Fibroblast of mammary gland (primary cell): ENCODE measurements around the gene GPD1L.
"Not testable (repeated sequence)": the region's sequence is repeated elsewhere in the genome, so short reads cannot be mapped to it uniquely, and the experiment has no call there.

ENCODE experiments used
- DNase-seq: peaks from one replicate; pipeline ENCODE4 v3.0.0-alpha.2; 2010; ENCODE audit warnings: low read depth
- H3K4me3 ChIP-seq: 2 replicates; pipeline ENCODE4 v1.5.1; 2011; ENCODE audit warnings: low read depth, mild to moderate bottlenecking, low read length, moderate library complexity; ENCODE audit not compliant: control insufficient read depth
- CTCF ChIP-seq: conservative IDR thresholded peaks from 2 replicates; pipeline ENCODE4 v1.5.1; 2011; ENCODE audit warnings: low read depth, low read length, inconsistent platforms; ENCODE audit not compliant: control insufficient read depth, insufficient read depth

The GPD1L gene

GRCh38 chr3:32113566-32113965 lies 7.1 kb downstream of the GPD1L start:
- TF ChIP-seq CTCF = no peak
- no peak overlapping the region for H3K4me3 ChIP-seq
- DNase-seq = no peak

DNA sequence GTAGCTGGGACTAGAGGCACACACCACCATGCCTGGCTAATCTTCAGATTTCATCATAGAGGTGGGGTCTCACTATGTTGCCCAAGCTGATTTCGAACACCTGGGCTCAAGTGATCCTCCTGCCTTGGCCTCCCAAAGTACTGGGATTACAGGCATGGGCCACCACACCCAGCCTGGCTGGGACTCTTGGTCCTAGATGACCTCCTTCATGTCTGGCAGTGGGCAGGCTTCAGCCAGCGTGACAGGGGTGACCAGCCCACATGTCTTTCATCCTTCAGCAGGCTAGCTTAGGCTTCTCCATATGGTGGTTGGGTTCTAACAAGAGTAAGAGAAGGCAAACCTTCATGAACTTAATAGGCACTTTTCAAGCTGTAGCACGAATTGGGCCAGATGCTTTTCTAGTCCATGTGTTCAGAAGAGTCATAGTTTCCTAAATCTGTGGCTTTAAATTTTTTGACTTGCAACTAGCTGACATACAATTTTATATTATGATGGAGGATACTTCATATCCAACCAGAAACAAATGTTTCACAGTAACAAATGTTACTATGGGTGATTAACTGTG lies 7.6 kb downstream of the GPD1L start:
- DNase-seq = no peak
- no peak overlapping the region for H3K4me3 ChIP-seq
- no peak for TF ChIP-seq CTCF

- not testable (repeated sequence) for DNase-seq
Observed at GRCh38 chr3:32114546-32115386, 8.3 kb downstream of the GPD1L start.

DNA sequence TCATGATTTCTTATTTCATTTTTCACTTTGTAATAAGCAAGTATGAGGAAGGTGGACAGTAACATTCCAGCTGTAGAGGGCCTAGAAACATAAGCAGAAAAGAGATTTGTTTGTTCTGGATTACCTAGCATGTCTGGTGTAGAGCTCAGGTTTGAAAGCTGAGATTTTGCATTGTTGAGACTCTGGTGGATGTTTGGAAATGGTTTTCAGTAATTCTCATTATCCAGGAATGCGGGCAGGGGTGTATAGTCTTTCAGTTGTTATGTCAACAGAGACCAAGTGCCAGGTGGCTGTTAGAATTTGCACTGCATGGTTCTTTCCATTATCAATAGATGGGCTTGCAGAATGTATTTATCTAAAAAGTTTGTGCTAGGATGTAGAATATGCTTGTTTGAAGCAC lies 10.9 kb downstream of the GPD1L start:
- no peak for TF ChIP-seq CTCF
- DNase-seq = no peak
- no peak overlapping the region for H3K4me3 ChIP-seq

More at GRCh38 chr3:32114546-32115386, 8.3 kb downstream of the GPD1L start:
- not testable (repeated sequence) for H3K4me3 ChIP-seq

DNA sequence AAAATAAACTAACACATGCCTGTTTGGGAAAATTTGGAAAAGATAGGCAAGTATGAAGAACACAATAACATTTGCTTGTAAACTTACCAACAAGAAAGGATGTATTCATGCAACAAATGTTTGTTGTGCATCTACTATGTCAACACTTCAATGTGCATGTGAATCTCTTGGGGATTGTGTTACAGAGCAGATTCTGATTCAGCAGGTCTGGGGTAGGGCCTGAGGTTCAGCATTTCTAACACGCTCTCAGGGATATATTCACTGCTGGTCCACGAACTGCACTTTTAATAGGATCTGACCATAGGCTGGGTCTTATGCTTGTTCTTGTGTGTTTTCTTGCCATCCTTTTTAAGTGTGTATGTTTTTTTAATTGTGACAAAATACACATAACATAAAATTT lies 11.8 kb downstream of the GPD1L start:
- no peak for DNase-seq
- TF ChIP-seq CTCF = no peak
- H3K4me3 ChIP-seq = no peak overlapping the region

GRCh38 chr3:32120471-32120870 lies 14.1 kb downstream of the GPD1L start:
- H3K4me3 ChIP-seq = no peak overlapping the region
- no peak for TF ChIP-seq CTCF
- no peak for DNase-seq

DNA sequence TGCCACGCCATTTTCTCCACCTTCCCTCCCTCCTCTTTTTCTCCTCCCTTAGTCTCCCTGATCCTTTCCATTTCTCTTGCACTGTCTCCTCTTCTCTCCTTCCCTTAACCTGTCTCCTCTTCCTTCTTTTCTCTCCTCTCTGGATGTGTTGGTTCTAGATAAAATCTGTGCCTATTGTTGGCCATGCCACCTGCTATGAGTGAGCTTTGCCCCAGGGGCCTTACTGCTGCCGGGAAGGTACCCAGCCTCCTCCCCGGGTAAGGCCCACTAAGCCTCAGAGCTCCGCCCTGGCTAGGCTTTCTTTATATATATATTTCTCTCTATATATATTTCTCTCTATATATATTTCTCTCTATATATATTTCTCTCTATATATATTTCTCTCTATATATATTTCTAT lies 14.7 kb downstream of the GPD1L start:
- no peak for TF ChIP-seq CTCF
- no peak overlapping the region for H3K4me3 ChIP-seq
- no peak for DNase-seq
